ENCODE measurements around the gene INPP5A.

Gene INPP5A

GRCh38 chr10:132541601-132542011 lies 4.0 kb downstream of the INPP5A start:
- Histone ChIP-seq H3K27me3 (ENCODE audit: insufficient read depth, low read length) (peaks cover 9% of the 10 kb centered on the region; the same call in 1 of the 2 replicates), H3K9ac (ENCODE audit: low read depth, low read length) (no peak overlapping the region), H3K27ac (ENCODE audit: low read depth, low read length) (no peak overlapping the region), H3K9me3 (ENCODE audit: insufficient read depth, low read depth, low read length) (no peaks in the 10 kb centered on the region), H3K36me3 (ENCODE audit: insufficient read depth, low read length) (no peaks in the 10 kb centered on the region), H3K4me3 (ENCODE audit: low read length) (no peak overlapping the region), H3K4me1 (ENCODE audit: insufficient read depth, low read length) (peaks cover 20% of the 10 kb centered on the region; the same call in 1 of the 2 replicates)
- WGBS = 61% methylated on average over 2 of the region's 3 CpGs

- Histone ChIP-seq H3K9ac (ENCODE audit: low read depth, low read length) (no peak overlapping the region), H3K9me3 (ENCODE audit: insufficient read depth, low read depth, low read length) (no peaks in the 10 kb centered on the region), H3K4me1 (ENCODE audit: insufficient read depth, low read length) (peaks cover 19% of the 10 kb centered on the region; the same call in 1 of the 2 replicates), H3K36me3 (ENCODE audit: insufficient read depth, low read length) (no peaks in the 10 kb centered on the region), H3K4me3 (ENCODE audit: low read length) (no peak overlapping the region), H3K27ac (ENCODE audit: low read depth, low read length) (no peak overlapping the region), H3K27me3 (ENCODE audit: insufficient read depth, low read length) (peaks cover 9% of the 10 kb centered on the region; the same call in 1 of the 2 replicates)
- WGBS = 88% methylated on average over 19 of the region's 19 CpGs
Measured at GRCh38 chr10:132542086-132542775, 4.6 kb downstream of the INPP5A start.

DNA sequence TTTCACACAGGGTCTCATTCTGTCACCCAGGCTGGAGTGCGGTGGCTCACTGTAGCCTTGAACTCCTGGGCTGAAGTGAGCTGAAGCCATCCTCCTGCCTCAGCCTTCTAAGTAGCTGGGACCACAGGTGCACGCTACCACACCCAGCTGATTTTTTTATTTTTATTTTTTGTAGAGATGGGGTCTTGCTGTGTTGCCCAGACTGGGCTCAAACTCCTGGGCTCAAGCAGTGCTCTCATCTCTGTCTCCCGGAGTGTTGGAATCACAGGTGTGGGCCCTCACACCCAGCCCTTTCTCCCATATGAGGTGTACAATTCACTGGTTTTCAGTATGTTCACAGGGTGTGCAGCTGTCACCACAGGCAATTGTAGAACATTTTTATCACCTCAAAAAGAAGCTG lies 5.2 kb downstream of the INPP5A start:
- Histone ChIP-seq H3K27me3 (ENCODE audit: insufficient read depth, low read length) (peaks cover 9% of the 10 kb centered on the region; the same call in 1 of the 2 replicates), H3K27ac (ENCODE audit: low read depth, low read length) (no peak overlapping the region), H3K9me3 (ENCODE audit: insufficient read depth, low read depth, low read length) (no peaks in the 10 kb centered on the region), H3K9ac (ENCODE audit: low read depth, low read length) (no peak overlapping the region), H3K4me1 (ENCODE audit: insufficient read depth, low read length) (peaks cover 19% of the 10 kb centered on the region; the same call in 1 of the 2 replicates), H3K4me3 (ENCODE audit: low read length) (no peak overlapping the region), H3K36me3 (ENCODE audit: insufficient read depth, low read length) (no peaks in the 10 kb centered on the region)
- 97% methylated on average over 3 of the region's 3 CpGs for WGBS

- WGBS = 94% methylated on average over 28 of the region's 28 CpGs
- no peak overlapping the region for H3K27ac ChIP-seq (ENCODE audit: low read depth, low read length)
- H3K36me3 ChIP-seq (ENCODE audit: insufficient read depth, low read length) = no peaks in the 10 kb centered on the region
- H3K9me3 ChIP-seq (ENCODE audit: insufficient read depth, low read depth, low read length) = no peaks in the 10 kb centered on the region
- H3K27me3 ChIP-seq (ENCODE audit: insufficient read depth, low read length) = no peaks in the 10 kb centered on the region
- no peak overlapping the region for H3K9ac ChIP-seq (ENCODE audit: low read depth, low read length)
- peaks cover 19% of the 10 kb centered on the region; the same call in 1 of the 2 replicates for H3K4me1 ChIP-seq (ENCODE audit: insufficient read depth, low read length)
- H3K4me3 ChIP-seq (ENCODE audit: low read length) = no peak overlapping the region
Measured at GRCh38 chr10:132543916-132544743, 6.5 kb downstream of the INPP5A start.

DNA sequence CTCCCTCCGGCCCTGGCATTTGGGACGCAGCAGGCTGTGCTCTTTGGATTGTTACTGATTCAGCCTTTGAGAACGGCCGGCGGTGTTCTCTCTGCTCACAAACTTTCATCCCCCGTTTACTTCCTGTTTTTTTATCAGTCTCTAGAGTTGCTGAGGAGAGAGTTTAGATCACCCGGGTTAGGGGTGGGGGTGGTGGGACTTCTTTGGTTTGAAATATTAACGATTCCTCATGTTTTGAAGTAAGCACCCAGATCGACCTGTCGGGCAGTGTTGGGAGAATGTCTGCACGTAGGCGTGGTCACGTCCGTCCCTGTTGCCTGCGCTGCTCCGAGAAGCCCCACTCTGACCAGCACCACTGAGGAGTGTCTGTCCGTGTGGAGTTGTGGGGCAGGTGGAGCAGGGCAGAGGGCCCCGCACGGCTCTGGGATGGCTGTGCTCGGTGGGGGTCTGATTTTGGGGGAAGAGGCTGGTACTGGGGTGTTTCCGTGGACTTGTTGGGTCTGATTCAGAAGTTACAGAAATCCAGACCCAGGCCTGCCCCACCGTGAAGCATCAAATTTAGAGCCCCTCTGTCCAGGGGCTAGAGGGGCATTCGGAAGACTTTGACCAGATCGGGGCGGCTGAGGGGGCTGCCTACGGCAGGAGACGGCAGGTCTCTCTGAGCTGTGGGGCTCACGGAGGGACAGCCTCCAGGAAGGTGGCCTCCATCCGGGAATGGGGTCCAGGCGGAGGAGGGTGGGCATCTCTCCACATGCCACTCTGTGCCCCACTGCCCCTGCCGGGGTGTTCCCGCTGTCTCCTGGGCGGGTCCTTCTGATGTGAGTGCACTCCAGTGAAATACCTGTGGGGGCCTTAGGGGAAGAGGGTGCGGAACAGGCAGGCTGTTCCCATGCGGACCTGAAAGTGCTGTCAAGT lies 7.4 kb downstream of the INPP5A start:
- H3K4me3 ChIP-seq (ENCODE audit: low read length) = no peak overlapping the region
- peaks cover 16% of the 10 kb centered on the region; the same call in 1 of the 2 replicates for H3K4me1 ChIP-seq (ENCODE audit: insufficient read depth, low read length)
- no peaks in the 10 kb centered on the region for H3K9me3 ChIP-seq (ENCODE audit: insufficient read depth, low read depth, low read length)
- no peak overlapping the region for H3K9ac ChIP-seq (ENCODE audit: low read depth, low read length)
- no peak overlapping the region for H3K27ac ChIP-seq (ENCODE audit: low read depth, low read length)
- WGBS = 91% methylated on average over 35 of the region's 35 CpGs
- no peaks in the 10 kb centered on the region for H3K27me3 ChIP-seq (ENCODE audit: insufficient read depth, low read length)
- H3K36me3 ChIP-seq (ENCODE audit: insufficient read depth, low read length) = no peaks in the 10 kb centered on the region

DNA sequence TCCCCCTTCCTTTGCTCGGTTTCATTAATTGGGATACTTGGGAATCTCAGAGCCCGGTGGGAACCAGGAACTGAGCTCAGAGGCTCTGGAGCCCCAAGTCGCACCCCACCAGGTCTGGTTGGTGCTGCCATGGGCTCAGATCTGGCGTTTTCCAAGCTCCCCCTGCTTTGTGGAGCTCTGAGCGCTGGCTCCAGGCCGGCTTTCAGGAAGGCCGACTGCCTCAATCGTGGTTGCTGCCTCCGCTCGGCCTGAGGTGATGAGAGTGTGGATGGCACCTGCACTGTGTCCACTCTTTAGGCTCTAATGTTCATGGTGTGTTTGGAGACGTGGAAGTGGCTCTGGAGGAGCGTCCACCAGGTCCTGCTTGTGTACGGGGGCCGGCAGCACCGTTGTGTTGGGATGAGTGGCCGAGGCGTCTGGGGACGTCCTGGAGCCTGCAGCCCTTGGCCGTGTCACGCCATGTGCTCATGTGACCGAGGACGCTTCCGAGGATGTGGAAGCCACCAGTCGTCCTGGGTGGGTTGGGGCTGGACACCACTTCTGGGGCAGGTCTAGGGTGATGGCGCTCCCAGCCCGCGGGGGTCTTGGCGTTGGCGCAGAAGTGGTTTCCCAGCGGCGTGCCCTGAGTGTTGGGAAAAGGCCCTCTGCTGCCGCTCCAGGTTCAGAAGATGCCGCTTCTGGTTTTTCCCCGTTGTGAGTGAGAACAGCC lies 8.2 kb downstream of the INPP5A start:
- Histone ChIP-seq H3K9ac (ENCODE audit: low read depth, low read length) (no peak overlapping the region), H3K9me3 (ENCODE audit: insufficient read depth, low read depth, low read length) (no peaks in the 10 kb centered on the region), H3K27me3 (ENCODE audit: insufficient read depth, low read length) (no peaks in the 10 kb centered on the region), H3K4me3 (ENCODE audit: low read length) (no peak overlapping the region), H3K36me3 (ENCODE audit: insufficient read depth, low read length) (no peaks in the 10 kb centered on the region), H3K4me1 (ENCODE audit: insufficient read depth, low read length) (peaks cover 8% of the 10 kb centered on the region; the same call in 1 of the 2 replicates), H3K27ac (ENCODE audit: low read depth, low read length) (no peak overlapping the region)
- WGBS = 95% methylated on average over 34 of the region's 34 CpGs

GRCh38 chr10:132546567-132547420 lies 9.2 kb downstream of the INPP5A start:
- Histone ChIP-seq H3K4me3 (ENCODE audit: low read length) (no peak overlapping the region), H3K4me1 (ENCODE audit: insufficient read depth, low read length) (peaks cover 2% of the 10 kb centered on the region; the same call in 1 of the 2 replicates), H3K9me3 (ENCODE audit: insufficient read depth, low read depth, low read length) (no peaks in the 10 kb centered on the region), H3K27ac (ENCODE audit: low read depth, low read length) (no peak overlapping the region), H3K9ac (ENCODE audit: low read depth, low read length) (no peak overlapping the region), H3K36me3 (ENCODE audit: insufficient read depth, low read length) (no peaks in the 10 kb centered on the region), H3K27me3 (ENCODE audit: insufficient read depth, low read length) (no peaks in the 10 kb centered on the region)
- WGBS = 94% methylated on average over 26 of the region's 26 CpGs

- Histone ChIP-seq H3K36me3 (ENCODE audit: insufficient read depth, low read length) (no peaks in the 10 kb centered on the region), H3K4me1 (ENCODE audit: insufficient read depth, low read length) (no peaks in the 10 kb centered on the region), H3K27me3 (ENCODE audit: insufficient read depth, low read length) (no peaks in the 10 kb centered on the region), H3K9me3 (ENCODE audit: insufficient read depth, low read depth, low read length) (no peaks in the 10 kb centered on the region), H3K4me3 (ENCODE audit: low read length) (no peak overlapping the region), H3K9ac (ENCODE audit: low read depth, low read length) (no peak overlapping the region), H3K27ac (ENCODE audit: low read depth, low read length) (no peak overlapping the region)
- WGBS = 96% methylated on average over 22 of the region's 22 CpGs
Measured at GRCh38 chr10:132547421-132547861, 9.9 kb downstream of the INPP5A start.

- no peaks in the 10 kb centered on the region for H3K27me3 ChIP-seq (ENCODE audit: insufficient read depth, low read length)
- H3K9ac ChIP-seq (ENCODE audit: low read depth, low read length) = no peak overlapping the region
- no peaks in the 10 kb centered on the region for H3K4me1 ChIP-seq (ENCODE audit: insufficient read depth, low read length)
- no peaks in the 10 kb centered on the region for H3K36me3 ChIP-seq (ENCODE audit: insufficient read depth, low read length)
- no peaks in the 10 kb centered on the region for H3K9me3 ChIP-seq (ENCODE audit: insufficient read depth, low read depth, low read length)
- H3K4me3 ChIP-seq (ENCODE audit: low read length) = no peak overlapping the region
- H3K27ac ChIP-seq (ENCODE audit: low read depth, low read length) = no peak overlapping the region
- 95% methylated on average over 28 of the region's 28 CpGs for WGBS
Measured at GRCh38 chr10:132548106-132548823, 10.7 kb downstream of the INPP5A start.

Data from HUES64 (cell line).